Endodermal cell (in vitro differentiated cells): ENCODE results near the gene CDK4. TPM values are rescaled to one million over a fixed set of nuclear protein-coding genes. Genes with fewer than 3 reads are reported as not detected.

ENCODE experiments used
- DNase-seq: peaks from one replicate; pipeline ENCODE4 v3.0.0-alpha.2; 2017
- H3K27ac ChIP-seq: 2 replicates; pipeline ENCODE4 v1.5.1; 2013; ENCODE audit warnings: mild to moderate bottlenecking, low read depth, low read length, moderate library complexity
- H3K27me3 ChIP-seq: 2 replicates; pipeline ENCODE4 v1.6.1; 2013; ENCODE audit warnings: mild to moderate bottlenecking, low read length, moderate library complexity; ENCODE audit not compliant: insufficient read depth, control insufficient read depth, poor library complexity, severe bottlenecking
- H3K36me3 ChIP-seq: 2 replicates; pipeline ENCODE4 v1.7.0; 2013; ENCODE audit warnings: mild to moderate bottlenecking, low read length, moderate library complexity; ENCODE audit not compliant: control insufficient read depth, insufficient read depth
- H3K4me1 ChIP-seq: one replicate; pipeline ENCODE4 v1.7.0; 2013; ENCODE audit warnings: low read length; ENCODE audit not compliant: control insufficient read depth, insufficient read depth
- H3K4me3 ChIP-seq: 2 replicates; pipeline ENCODE4 v1.5.1; 2013; ENCODE audit warnings: mild to moderate bottlenecking, low read length, moderate library complexity
- H3K9ac ChIP-seq: 2 replicates; pipeline ENCODE4 v1.6.1; 2013; ENCODE audit warnings: mild to moderate bottlenecking, low read length, moderate library complexity; ENCODE audit not compliant: poor library complexity, severe bottlenecking; ENCODE audit errors: extremely low read depth
- H3K9me3 ChIP-seq: 2 replicates; pipeline ENCODE4 v1.6.1; 2013; ENCODE audit warnings: mild to moderate bottlenecking, low read length, moderate library complexity; ENCODE audit not compliant: control insufficient read depth
- H3K27ac Mint-ChIP-seq: 2 replicates; pipeline ENCODE4 v1.8.0; 2020; ENCODE audit warnings: mixed read lengths
- H3K27me3 Mint-ChIP-seq: 2 replicates; pipeline ENCODE4 v1.8.0; 2021; ENCODE audit warnings: mild to moderate bottlenecking, mixed read lengths; ENCODE audit not compliant: insufficient read depth
- H3K36me3 Mint-ChIP-seq: 2 replicates; pipeline ENCODE4 v1.8.0; 2020; ENCODE audit warnings: low read depth, mixed read lengths
- H3K4me1 Mint-ChIP-seq: 2 replicates; pipeline ENCODE4 v1.8.0; 2020; ENCODE audit warnings: mixed read lengths
- H3K4me3 Mint-ChIP-seq: 2 replicates; pipeline ENCODE4 v1.8.0; 2020; ENCODE audit warnings: mild to moderate bottlenecking, moderate library complexity, mixed read lengths
- H3K9me3 Mint-ChIP-seq: 2 replicates; pipeline ENCODE4 v1.8.0; 2020; ENCODE audit warnings: mild to moderate bottlenecking, mixed read lengths
- WGBS, 2 experiments: methylation state at CpG; one replicate each; pipeline versions ENCODE4 v1.1.5 to v1.1.7; 2013; ENCODE audit warnings: missing lambda C conversion rate in 2 of 2, mixed read lengths in 1 of 2; ENCODE audit not compliant: insufficient coverage in 1 of 2, insufficient read length in 1 of 2; 5-methylcytosine and 5-hydroxymethylcytosine counted together
- microRNA-seq: library from miRNA; unstranded; fragments of <30 nt; microRNA quantifications from one replicate; pipeline ENCODE4 v1.2.0, GENCODE V29; 2020; ENCODE audit warnings: borderline microRNAs expressed
- total RNA-seq, 2 donors: library from RNA; stranded (reverse); fragmentation: NEBNext Ultra II Directional in 1 of 2; extraction: Animal tissue kit (Norgen Biotek cat#: 25700) in 1 of 2; gene quantifications; 2 replicates in 1 of 2; 3 replicates in 1 of 2; pipeline ENCODE4 v1.2.1, GENCODE V29; 2021
- TF ChIP-seq, protein P1 (sequence below): fragments of 200-600 bp; sonication (generic); conservative IDR thresholded peaks from 2 replicates; pipeline ENCODE4 v1.5.0; 2021; ENCODE audit warnings: antibody characterized with exemption, mild to moderate bottlenecking

The CDK4 gene
- total RNA-seq, 2 donors from 2014 or later = 144 to 186 TPM

DNA sequence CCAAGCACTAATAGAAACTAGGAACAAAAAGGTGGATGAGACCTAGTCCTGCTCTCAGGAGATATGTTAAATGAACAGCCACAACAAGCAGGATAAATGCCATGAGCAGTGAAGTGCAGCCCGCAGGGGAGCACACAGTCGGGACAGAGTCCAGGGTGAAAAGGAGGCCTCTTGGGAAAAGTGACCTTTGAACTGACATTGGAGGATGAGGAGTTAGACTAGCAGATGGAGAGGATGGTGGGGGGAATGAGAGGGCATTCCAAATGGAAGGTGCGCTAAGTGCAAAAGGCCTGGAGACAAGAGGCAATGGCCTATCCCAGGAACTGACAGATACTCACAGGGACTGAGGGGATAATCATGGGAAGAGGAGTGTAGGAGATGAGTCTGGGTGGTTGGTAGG is 53.7 kb downstream of the CDK4 start:
- Histone ChIP-seq H3K36me3 (peaks cover 59% of the 10 kb centered on the region), H3K27ac (no peak overlapping the region), H3K27me3 (no peaks in the 10 kb centered on the region), H3K9me3 (peaks cover 8% of the 10 kb centered on the region), H3K4me1 (no peaks in the 10 kb centered on the region), H3K9ac (no peak overlapping the region), H3K4me3 (no peak overlapping the region)
- Mint-ChIP-seq H3K27me3 (no peaks in the 10 kb centered on the region), H3K27ac (no peak overlapping the region), H3K9me3 (peaks cover 4% of the 10 kb centered on the region), H3K36me3 (peaks cover 55% of the 10 kb centered on the region), H3K4me3 (no peak overlapping the region), H3K4me1 (no peaks in the 10 kb centered on the region)
- TF ChIP-seq, protein P1, sequence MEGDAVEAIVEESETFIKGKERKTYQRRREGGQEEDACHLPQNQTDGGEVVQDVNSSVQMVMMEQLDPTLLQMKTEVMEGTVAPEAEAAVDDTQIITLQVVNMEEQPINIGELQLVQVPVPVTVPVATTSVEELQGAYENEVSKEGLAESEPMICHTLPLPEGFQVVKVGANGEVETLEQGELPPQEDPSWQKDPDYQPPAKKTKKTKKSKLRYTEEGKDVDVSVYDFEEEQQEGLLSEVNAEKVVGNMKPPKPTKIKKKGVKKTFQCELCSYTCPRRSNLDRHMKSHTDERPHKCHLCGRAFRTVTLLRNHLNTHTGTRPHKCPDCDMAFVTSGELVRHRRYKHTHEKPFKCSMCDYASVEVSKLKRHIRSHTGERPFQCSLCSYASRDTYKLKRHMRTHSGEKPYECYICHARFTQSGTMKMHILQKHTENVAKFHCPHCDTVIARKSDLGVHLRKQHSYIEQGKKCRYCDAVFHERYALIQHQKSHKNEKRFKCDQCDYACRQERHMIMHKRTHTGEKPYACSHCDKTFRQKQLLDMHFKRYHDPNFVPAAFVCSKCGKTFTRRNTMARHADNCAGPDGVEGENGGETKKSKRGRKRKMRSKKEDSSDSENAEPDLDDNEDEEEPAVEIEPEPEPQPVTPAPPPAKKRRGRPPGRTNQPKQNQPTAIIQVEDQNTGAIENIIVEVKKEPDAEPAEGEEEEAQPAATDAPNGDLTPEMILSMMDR = no peak
- WGBS, 2 experiments = 93 to 95% methylated on average over 3 of the region's 3 CpGs
- DNase-seq = no peak

Small RNA genes within 50 kb of the gene (microRNA-seq; reads per million reads assigned to microRNA genes)
- not detected for gene MIR6759

Other genes starting within 250 kb of the CDK4 start
- 10 to 100 TPM in 1 of 2 donors, 1 to 10 TPM in 1; 9.9 to 12.4 TPM for gene DDIT3, start 231.8 kb downstream of the CDK4 start, total RNA-seq
- 10 to 100 TPM; 49.2 to 88.2 TPM for gene MBD6, start 229.5 kb downstream of the CDK4 start, total RNA-seq
- 100 to 1,000 TPM; 110 to 114 TPM for gene DCTN2, start 205.1 kb downstream of the CDK4 start, total RNA-seq
- gene KIF5A, start 202.3 kb downstream of the CDK4 start, total RNA-seq = 1 to 10 TPM; 2.3 to 4.5 TPM
- gene PIP4K2C, start 161.1 kb downstream of the CDK4 start, total RNA-seq = 10 to 100 TPM; 40.9 to 45.5 TPM
- gene DTX3, start 147.5 kb downstream of the CDK4 start, total RNA-seq = 10 to 100 TPM; 59.6 to 62.6 TPM
- 10 to 100 TPM; 12.7 to 20.1 TPM for gene ARHGEF25, start 140.9 kb downstream of the CDK4 start, total RNA-seq
- gene B4GALNT1, start 119.1 kb downstream of the CDK4 start, total RNA-seq = under 1 TPM; 0.49 to 0.66 TPM
- 100 to 1,000 TPM; 108 to 142 TPM for gene OS9, start 58.2 kb downstream of the CDK4 start, total RNA-seq
- under 1 TPM in 1 of 2 donors, not detected in 1; 0.44 TPM for gene AGAP2, start 13.6 kb downstream of the CDK4 start, total RNA-seq
- 10 to 100 TPM; 21.7 to 27.8 TPM for gene TSPAN31, start 7.3 kb downstream of the CDK4 start, total RNA-seq
- 10 to 100 TPM; 13.6 to 15.8 TPM for gene MARCHF9, start 2.8 kb upstream of the CDK4 start, total RNA-seq
- 1 to 10 TPM; 2.4 to 3.1 TPM for gene CYP27B1, start 14.8 kb upstream of the CDK4 start, total RNA-seq
- gene METTL1, start 19.8 kb upstream of the CDK4 start, total RNA-seq = 10 to 100 TPM; 26.1 to 28.7 TPM
- gene EEF1AKMT3, start 20.3 kb upstream of the CDK4 start, total RNA-seq = 1 to 10 TPM; 3.7 to 5.8 TPM
- gene TSFM, start 30.5 kb upstream of the CDK4 start, total RNA-seq = 10 to 100 TPM; 37.7 to 39.9 TPM
- 1 to 10 TPM in 1 of 2 donors, under 1 TPM in 1; 0.22 to 1.7 TPM for gene AVIL, start 66.4 kb upstream of the CDK4 start, total RNA-seq
- 100 to 1,000 TPM; 137 to 148 TPM for gene CTDSP2, start 94.4 kb upstream of the CDK4 start, total RNA-seq
- gene ATP23, start 189.3 kb upstream of the CDK4 start, total RNA-seq = 10 to 100 TPM; 10.4 to 11.3 TPM